Lower leg skin (tissue), 4 donors: ENCODE results near the gene AMH. TPM values are rescaled to one million over a fixed set of nuclear protein-coding genes. Genes with fewer than 3 reads are reported as not detected.

Experiments used
- DNase-seq, 2 donors: peaks; one replicate each; pipeline ENCODE4 v3.0.0-alpha.2; 2019; ENCODE audit warnings: low spot score in 2 of 2
- H3K4me3 ChIP-seq: fragments of 200-600 bp; sonication (generic); 2 replicates; pipeline ENCODE4 v1.5.1; 2017; ENCODE audit warnings: mild to moderate bottlenecking, low read depth; ENCODE audit not compliant: poor library complexity, severe bottlenecking
- CTCF ChIP-seq, 3 donors: fragments of 450-650 bp; IDR thresholded peaks; one replicate each; pipeline ENCODE4 v1.5.1; 2016; ENCODE audit warnings: antibody characterized with exemption in 3 of 3, mild to moderate bottlenecking in 3 of 3, moderate library complexity in 2 of 3
- POLR2A ChIP-seq, 2 donors: fragments of 450-650 bp; IDR thresholded peaks; one replicate each; pipeline ENCODE4 v1.6.1; 2016 to 2017; ENCODE audit warnings: antibody characterized with exemption in 2 of 2, mild to moderate bottlenecking in 1 of 2, moderate library complexity in 1 of 2
- WGBS, 2 donors: methylation state at CpG; one replicate each; pipeline ENCODE4 v1.1.5; 2018; 5-methylcytosine and 5-hydroxymethylcytosine counted together
- intact Hi-C: fragments of 100-400 bp; cut with DNase I; formaldehyde crosslinking; loops from one replicate; pipeline ENCODE4 v1.15.0; 2023; ENCODE audit warnings: low total_unique reads
- total RNA-seq, 4 donors: library from RNA; depleted of rRNA; stranded (reverse); fragments of >200 nt; gene quantifications; one replicate each; pipeline ENCODE4 v1.1.0, GENCODE V29; 2016

Gene AMH
- total RNA-seq, 4 donors from 2014 or later = 0.13 to 1.3 (median 1.2) TPM

- DNase-seq = no peak
- intact Hi-C loops = no loop called here
- WGBS, 2 donors = 87% methylated on average over 22 to 26 of the region's 28 CpGs
- TF ChIP-seq CTCF (IDR thresholded peaks at IDR 0.05) = no peak
- TF ChIP-seq POLR2A (IDR thresholded peaks at IDR 0.05) = no peak
- H3K4me3 ChIP-seq = no peak overlapping the region
These were observed 1.6 kb upstream of the AMH start for GRCh38 chr19:2247433-2248101.

- intact Hi-C loops = no loop called here
- no peak for DNase-seq
- TF ChIP-seq POLR2A (IDR thresholded peaks at IDR 0.05) = no peak
- TF ChIP-seq CTCF (IDR thresholded peaks at IDR 0.05) = no peak
- WGBS, 2 donors = 81 to 83% methylated on average over 13 to 16 of the region's 21 CpGs
- H3K4me3 ChIP-seq = no peak overlapping the region
These were observed 750 bp upstream of the AMH start for GRCh38 chr19:2248136-2249009.

GRCh38 chr19:2249880-2250765, 1.0 kb downstream of the AMH start:
- TF ChIP-seq CTCF (IDR thresholded peaks at IDR 0.05) = no peak
- no peak for TF ChIP-seq POLR2A (IDR thresholded peaks at IDR 0.05)
- intact Hi-C loops = no loop called here
- DNase-seq = no peak

GRCh38 chr19:2250766-2251105, 1.6 kb downstream of the AMH start:
- intact Hi-C loops = no loop called here
- 13 to 16% methylated on average over 9 to 18 of the region's 40 CpGs for WGBS, 2 donors
- no peak overlapping the region for H3K4me3 ChIP-seq
- no peak for TF ChIP-seq POLR2A (IDR thresholded peaks at IDR 0.05)
- no peak for TF ChIP-seq CTCF (IDR thresholded peaks at IDR 0.05)
- DNase-seq = no peak

More at GRCh38 chr19:2249880-2250765, 1.0 kb downstream of the AMH start:
- 34 to 56% methylated on average over 8 to 34 of the region's 43 CpGs for WGBS, 2 donors
- H3K4me3 ChIP-seq = no peak overlapping the region

GRCh38 chr19:2251106-2252054, 2.3 kb downstream of the AMH start:
- 6 to 27% methylated on average over 15 to 16 of the region's 125 CpGs for WGBS, 2 donors
- DNase-seq = no peak

More at GRCh38 chr19:2251106-2252054, 2.3 kb downstream of the AMH start:
- TF ChIP-seq POLR2A (IDR thresholded peaks at IDR 0.05) (no peak), CTCF (IDR thresholded peaks at IDR 0.05) (no peak)
- intact Hi-C loops = no loop called here
- no peak overlapping the region for H3K4me3 ChIP-seq
